HCT116 (cell line): Measurements from ENCODE around the gene ASCC1. TPM values are rescaled to one million over a fixed set of nuclear protein-coding genes. Genes with fewer than 3 reads are reported as not detected.
A peak's percentile ranks its signal among the peaks of the same experiment; 100 is the strongest.

Source experiments
- ATAC-seq: fragments of 200-7000 bp; cut with Tn5 transposase; 2 replicates; pipeline ENCODE4 v1.9.1; 2020; ENCODE audit warnings: mild to moderate bottlenecking, moderate library complexity
- BruUV-seq: library from RNA; stranded (reverse); fragments of 400-500 nt; replicated peaks from 2 replicates; lab custom pipeline; 2021; lab: Mats Ljungman, UMichigan
- CTCF ChIA-PET: fragments of 300-600 bp; sonication (Branson Sonifier 250); formaldehyde crosslinking; loops from one replicate; lab custom pipeline; 2021; ENCODE audit warnings: antibody characterized with exemption; lab: Charles Lee
- POLR2A ChIA-PET: fragments of 300-600, 350-600 bp; sonication (Branson Sonifier 250); formaldehyde crosslinking; loops from one replicate; lab custom pipeline; 2021; ENCODE audit warnings: antibody characterized with exemption; lab: Charles Lee
- RAD21 ChIA-PET, 2 experiments: fragments of 300-600 bp; sonication (Branson Sonifier 250); formaldehyde crosslinking; loops; one replicate each; lab custom pipeline; 2023; ENCODE audit warnings: low total read pairs in 2 of 2; ENCODE audit not compliant: uncharacterized antibody in 2 of 2, unreplicated experiment in 2 of 2, low non-redundant PET in 1 of 2; lab: Charles Lee
- DNase-seq: peaks from one replicate; pipeline ENCODE4 v3.0.0-alpha.2; 2010; ENCODE audit warnings: low read depth, low spot score
- H2AFZ ChIP-seq: fragments of 200-600 bp; shearing (Covaris generic), sonication (generic); 2 replicates; pipeline ENCODE4 v1.6.1; 2017; ENCODE audit warnings: low read depth, mixed run types, mixed read lengths, antibody characterized with exemption, low read length; ENCODE audit not compliant: poor library complexity, severe bottlenecking
- H3K27ac ChIP-seq: 2 replicates; pipeline ENCODE4 v1.5.1; 2012; ENCODE audit warnings: low read depth, low read length
- H3K27me3 ChIP-seq: fragments of 200-600 bp; sonication (generic); 2 replicates; pipeline ENCODE4 v1.6.1; 2016; ENCODE audit warnings: mixed run types, low read length, mixed read lengths; ENCODE audit not compliant: insufficient read depth
- H3K36me3 ChIP-seq, 2 experiments: fragments of 200-500 bp in 1 of 2; fragments of 200-600 bp in 1 of 2; sonication (Bioruptor generic) in 1 of 2; sonication (generic) in 1 of 2; 2 replicates each; pipeline versions ENCODE4 v1.5.1 to v1.6.1; 2014 to 2016; ENCODE audit warnings: low read length in 2 of 2, inconsistent platforms in 1 of 2, mixed read lengths in 1 of 2, mixed run types in 1 of 2; ENCODE audit not compliant: insufficient read depth in 2 of 2, control insufficient read depth in 1 of 2
- H3K4me1 ChIP-seq, 2 experiments: fragments of 200-600 bp in 1 of 2; sonication (generic) in 1 of 2; 2 replicates each; pipeline versions ENCODE4 v1.5.1 to v1.6.1; 2012 to 2017; ENCODE audit warnings: low read length in 2 of 2, inconsistent platforms in 1 of 2, mild to moderate bottlenecking in 1 of 2, mixed read lengths in 1 of 2, mixed run types in 1 of 2, moderate library complexity in 1 of 2; ENCODE audit not compliant: insufficient read depth in 2 of 2, control insufficient read depth in 1 of 2
- H3K4me2 ChIP-seq: fragments of 200-600 bp; sonication (generic); 2 replicates; pipeline ENCODE4 v1.6.1; 2017; ENCODE audit warnings: mixed run types, low read length, mixed read lengths
- H3K4me3 ChIP-seq, 2 experiments: fragments of 200-600 bp in 1 of 2; sonication (generic) in 1 of 2; replicated peaks in 1 of 2; 2 replicates each; pipeline ENCODE4 v1.5.1; 2011 to 2016; ENCODE audit warnings: low read length in 2 of 2, control low read depth in 1 of 2, low read depth in 1 of 2, mild to moderate bottlenecking in 1 of 2, mixed read lengths in 1 of 2, mixed run types in 1 of 2
- H3K79me2 ChIP-seq: fragments of 200-600 bp; sonication (generic); 2 replicates; pipeline ENCODE4 v1.6.1; 2017; ENCODE audit warnings: mild to moderate bottlenecking, mixed run types, low read length, moderate library complexity, mixed read lengths; ENCODE audit not compliant: insufficient read depth
- H3K9ac ChIP-seq: fragments of 200-600 bp; sonication (generic); 2 replicates; pipeline ENCODE4 v1.6.1; 2016; ENCODE audit warnings: low read length, mixed read lengths
- H3K9me2 ChIP-seq: fragments of 200-600 bp; sonication (generic), shearing (Covaris generic); 2 replicates; pipeline ENCODE4 v1.6.1; 2017; ENCODE audit warnings: mixed run types, mild to moderate bottlenecking, moderate library complexity; ENCODE audit not compliant: insufficient read depth
- H3K9me3 ChIP-seq, 2 experiments: fragments of 200-500 bp in 1 of 2; fragments of 200-600 bp in 1 of 2; sonication (Bioruptor generic) in 1 of 2; sonication (generic) in 1 of 2; 2 replicates each; pipeline ENCODE4 v1.6.1; 2014 to 2017; ENCODE audit warnings: low read length in 2 of 2, mixed read lengths in 2 of 2, inconsistent platforms in 1 of 2, low read depth in 1 of 2, mild to moderate bottlenecking in 1 of 2, mixed run types in 1 of 2, moderate library complexity in 1 of 2; ENCODE audit not compliant: control insufficient read depth in 1 of 2, insufficient read depth in 1 of 2
- H4K20me1 ChIP-seq: fragments of 200-600 bp; sonication (generic), shearing (Covaris generic); 2 replicates; pipeline ENCODE4 v1.6.1; 2017; ENCODE audit warnings: mixed run types, mild to moderate bottlenecking, moderate library complexity; ENCODE audit not compliant: insufficient read depth
- CBX3 ChIP-seq: IDR thresholded peaks from 2 replicates; pipeline ENCODE4 v1.6.1; 2012; ENCODE audit warnings: low read depth
- FOSL1 ChIP-seq: IDR thresholded peaks from 2 replicates; pipeline ENCODE4 v1.6.1; 2012; ENCODE audit warnings: low read depth
- POLR2A ChIP-seq: IDR thresholded peaks from 2 replicates; pipeline ENCODE4 v1.7.0; 2011; ENCODE audit warnings: borderline replicate concordance; ENCODE audit not compliant: insufficient read depth, insufficient read length; ENCODE audit errors: extremely low read depth
- REST ChIP-seq: IDR thresholded peaks from 2 replicates; pipeline ENCODE4 v1.6.1; 2012; ENCODE audit warnings: low read depth
- TCF7L2 ChIP-seq: IDR thresholded peaks from 2 replicates; pipeline ENCODE4 v1.7.0; 2011; ENCODE audit warnings: borderline replicate concordance, inconsistent platforms; ENCODE audit not compliant: insufficient read depth, insufficient read length; ENCODE audit errors: extremely low read depth
- ZNF274 ChIP-seq: fragments of 200-500 bp; sonication (Bioruptor generic); IDR thresholded peaks from 2 replicates; pipeline ENCODE4 v1.6.1; 2014; ENCODE audit warnings: mild to moderate bottlenecking, low read depth, low read length, inconsistent platforms
- intact Hi-C: fragments of 100-400 bp; cut with micrococcal nuclease; formaldehyde crosslinking; loops from 2 replicates; pipeline ENCODE4 v1.10.0; 2022
- total RNA-seq: library from RNA; stranded (reverse); gene quantifications from one replicate; pipeline ENCODE4 v1.2.1, GENCODE V29; 2021; ENCODE audit not compliant: unreplicated experiment

Gene ASCC1
- total RNA-seq, 1 experiment from 2014 or later: 34.5 TPM

- peak overlapping the region; percentile 96 for H3K4me2 ChIP-seq
- intact Hi-C loops: no loop called here
- H3K4me3 ChIP-seq: peak overlapping the region; percentile 46 to 64
- RAD21 ChIA-PET: no interaction called here
- H3K27me3 ChIP-seq: no peaks in the 10 kb centered on the region
- H3K36me3 ChIP-seq: no peaks in the 10 kb centered on the region
- POLR2A ChIA-PET: interaction anchor here (0.7 to 9.2 kb wide), 3 partner anchors 12 to 72 kb away, joined by 3 to 166 read pairs (median 11); partner anchors contain the start of gene DDIT4
- H3K27ac ChIP-seq: peak overlapping the region; percentile 86
- CTCF ChIA-PET: no interaction called here
- peak; percentile 25; the same call in 1 of the 2 replicates for ATAC-seq
- peak overlapping the region; percentile 66 for H3K9ac ChIP-seq
- DNase-seq: no peak
- H3K9me3 ChIP-seq: no peaks in the 10 kb centered on the region
- H2AFZ ChIP-seq: peak overlapping the region; percentile 14
- H3K79me2 ChIP-seq: no peaks in the 10 kb centered on the region
- H3K9me2 ChIP-seq: no peaks in the 10 kb centered on the region
- 0 out of 2 replicates have a peak, but pooled peaks have one; percentile 33 for TF ChIP-seq FOSL1
- TF ChIP-seq ZNF274: no peak
- peak; percentile 21; the same call in 1 of the 2 replicates for TF ChIP-seq CBX3
- TF ChIP-seq, all 23 proteins: peak for 2
- H4K20me1 ChIP-seq: no peaks in the 10 kb centered on the region
- BruUV-seq: no TSS peak
- peaks cover 44 to 73% of the 10 kb centered on the region in 2 experiments for H3K4me1 ChIP-seq
Measured at GRCh38 chr10:72261784-72262404, 45.8 kb upstream of the ASCC1 start.

- ChIA-PET CTCF (interaction anchor here (1.0 to 1.7 kb wide), 3 partner anchors 13 to 213 kb away, joined by 4 to 10 read pairs (median 5); partner anchors contain the start of gene DDIT4), RAD21 (interaction anchor here in 1 of 2 experiments (0.9 kb wide), 1 partner anchor 59 kb away, joined by 4 read pairs; no protein-coding TSS in a partner anchor), POLR2A (interaction anchor here (0.7 to 9.2 kb wide), 11 partner anchors 9 to 71 kb away, joined by 3 to 166 read pairs (median 4); partner anchors contain the start of gene DDIT4)
- Histone ChIP-seq H3K4me1 (peaks cover 44 to 72% of the 10 kb centered on the region in 2 experiments), H3K9me3 (no peaks in the 10 kb centered on the region), H3K27me3 (no peaks in the 10 kb centered on the region), H2AFZ (peak overlapping the region; percentile 14), H3K27ac (peak overlapping the region; percentile 86), H3K36me3 (no peaks in the 10 kb centered on the region), H3K9ac (peak overlapping the region; percentile 66), H3K79me2 (no peaks in the 10 kb centered on the region), H3K4me3 (peak overlapping the region; percentile 46 to 64), H4K20me1 (no peaks in the 10 kb centered on the region), H3K4me2 (peak overlapping the region; percentile 96), H3K9me2 (no peaks in the 10 kb centered on the region)
- TSS peak; percentile 83 for BruUV-seq
- no peak for DNase-seq
- intact Hi-C loops: no loop called here
- TF ChIP-seq TCF7L2: peak; percentile 26
- no peak for TF ChIP-seq POLR2A
- TF ChIP-seq REST: no peak
- ATAC-seq: peak; percentile 29
Measured at GRCh38 chr10:72260976-72261783, 45.1 kb upstream of the ASCC1 start.
